ENCODE results near the gene PTRHD1.

Gene PTRHD1

GRCh38 chr2:24830786-24831185, 37.6 kb upstream of the PTRHD1 start:
- DNase-seq (ENCODE audit: low read depth in 2 of 3, low spot score in 2 of 3) = no peak

DNA sequence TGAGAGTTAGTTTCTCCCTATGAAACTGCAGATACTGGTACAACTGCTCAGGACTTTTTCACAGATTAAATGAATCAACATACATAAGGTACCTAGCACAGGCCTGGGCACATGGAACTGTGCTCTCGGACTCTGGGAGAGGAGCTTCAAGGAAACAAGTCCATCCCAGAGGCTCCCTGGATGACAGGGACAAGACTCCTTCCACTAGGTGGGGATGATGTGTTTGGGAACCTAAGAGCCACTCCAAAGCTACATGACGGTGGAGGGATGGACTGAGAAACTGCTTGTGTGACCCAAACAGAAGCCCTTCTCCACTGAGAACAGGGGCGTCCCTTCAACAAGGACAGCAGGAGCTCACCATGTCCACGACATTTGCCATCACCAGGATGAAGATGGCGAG, 37.2 kb upstream of the PTRHD1 start:
- DNase-seq (ENCODE audit: low read depth in 2 of 3, low spot score in 2 of 3) = no peak

DNA sequence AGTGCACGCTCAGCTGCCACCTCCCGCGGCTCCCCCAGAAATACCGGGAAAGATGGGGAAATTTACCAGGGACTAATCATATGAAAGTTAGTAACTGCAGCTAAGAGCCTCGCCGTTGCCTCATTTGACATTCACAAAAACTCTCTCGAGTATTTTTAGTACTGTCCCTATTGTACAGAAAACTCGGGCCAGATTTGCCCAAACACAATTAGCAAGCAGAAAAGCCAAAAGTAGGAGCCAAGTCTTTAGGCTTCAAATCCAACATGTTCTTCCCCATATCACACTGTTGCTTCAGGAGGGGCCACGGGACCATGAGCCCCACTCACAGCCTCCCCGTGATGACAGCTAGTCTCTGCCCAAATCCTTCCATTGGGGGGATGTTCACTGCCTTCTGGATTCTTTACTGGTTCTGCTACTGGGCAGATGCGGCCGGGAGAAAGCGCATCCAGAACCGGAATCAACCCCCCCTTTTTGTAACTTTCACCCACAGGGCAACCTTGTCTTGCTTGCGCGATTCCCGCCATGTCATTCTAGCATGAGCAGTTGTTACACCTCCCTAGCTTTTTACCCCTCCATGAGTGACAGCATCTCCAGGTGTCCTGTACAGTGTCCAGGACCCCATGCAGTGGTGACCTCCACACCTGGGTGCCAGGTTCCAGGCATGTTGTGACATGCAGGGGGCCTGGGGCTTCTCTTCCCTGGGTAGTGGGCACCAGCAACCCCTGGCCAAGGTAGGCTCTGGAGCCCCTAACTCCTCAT, 35.2 kb upstream of the PTRHD1 start:
- DNase-seq (ENCODE audit: low read depth in 2 of 3, low spot score in 2 of 3) = no peak

DNA sequence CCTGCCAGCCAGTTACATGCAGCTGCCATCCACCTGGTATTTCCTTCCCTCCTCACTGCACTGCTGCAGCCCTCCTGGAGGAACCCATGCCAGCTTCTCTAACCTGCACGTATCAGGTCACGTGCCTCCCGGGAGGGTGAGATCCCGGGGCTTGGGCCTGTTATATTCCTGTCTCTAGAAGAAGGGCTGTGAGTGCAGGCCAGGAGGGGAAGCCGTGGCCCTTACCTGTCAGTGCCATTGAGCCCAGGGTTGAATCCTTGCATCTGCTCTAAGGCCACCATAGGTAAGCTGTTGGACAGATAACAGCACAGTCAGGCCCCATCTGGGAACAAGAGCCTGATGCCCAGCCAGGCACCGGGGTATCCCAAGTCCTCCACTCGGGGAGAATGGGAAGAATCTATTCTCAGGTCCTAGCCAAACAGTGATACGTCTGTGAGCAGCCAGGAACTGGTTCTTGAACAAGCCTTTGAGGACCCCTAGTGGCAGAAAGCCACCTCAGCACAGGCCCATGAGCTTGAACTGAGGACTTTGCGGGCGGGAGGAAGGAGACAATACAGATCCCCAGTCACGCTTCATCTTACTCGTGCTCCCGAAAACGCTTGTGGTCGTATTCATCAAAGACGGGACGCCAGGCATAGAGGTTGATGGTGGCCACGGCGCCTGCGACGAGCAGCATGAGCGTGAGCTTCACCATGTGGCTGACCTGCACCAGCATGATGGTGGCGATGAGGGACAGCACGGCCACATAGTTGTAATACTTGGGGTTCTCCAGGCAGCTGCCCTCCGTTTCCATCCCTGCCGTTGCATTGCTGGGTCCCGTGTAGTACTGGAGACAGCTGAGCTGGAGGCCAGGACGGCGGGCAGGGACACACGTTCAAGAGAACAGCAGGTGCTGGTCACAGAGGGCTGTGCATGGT, 34.4 kb upstream of the PTRHD1 start:
- DNase-seq (ENCODE audit: low read depth in 2 of 3, low spot score in 2 of 3) = peak; percentile 17 to 36 (median 34)

DNA sequence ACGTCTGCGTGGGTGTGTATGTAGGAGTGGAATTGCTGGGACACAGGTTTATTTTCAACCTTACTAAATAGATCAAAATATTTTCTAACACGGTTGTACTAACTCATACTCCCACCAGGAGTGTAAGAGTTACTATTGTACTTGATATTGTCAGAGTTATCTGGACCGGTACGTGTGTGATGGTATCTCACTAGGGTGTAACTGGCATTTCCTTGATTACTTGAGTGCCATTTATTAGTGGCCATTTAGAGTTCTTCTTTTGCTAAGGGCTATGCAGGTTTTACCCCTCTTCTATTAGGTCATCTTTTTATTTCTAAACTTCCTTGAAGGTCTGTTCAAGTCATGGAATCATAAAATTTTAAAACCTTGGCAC, 33.6 kb upstream of the PTRHD1 start:
- DNase-seq (ENCODE audit: low read depth in 2 of 3, low spot score in 2 of 3) = no peak

DNA sequence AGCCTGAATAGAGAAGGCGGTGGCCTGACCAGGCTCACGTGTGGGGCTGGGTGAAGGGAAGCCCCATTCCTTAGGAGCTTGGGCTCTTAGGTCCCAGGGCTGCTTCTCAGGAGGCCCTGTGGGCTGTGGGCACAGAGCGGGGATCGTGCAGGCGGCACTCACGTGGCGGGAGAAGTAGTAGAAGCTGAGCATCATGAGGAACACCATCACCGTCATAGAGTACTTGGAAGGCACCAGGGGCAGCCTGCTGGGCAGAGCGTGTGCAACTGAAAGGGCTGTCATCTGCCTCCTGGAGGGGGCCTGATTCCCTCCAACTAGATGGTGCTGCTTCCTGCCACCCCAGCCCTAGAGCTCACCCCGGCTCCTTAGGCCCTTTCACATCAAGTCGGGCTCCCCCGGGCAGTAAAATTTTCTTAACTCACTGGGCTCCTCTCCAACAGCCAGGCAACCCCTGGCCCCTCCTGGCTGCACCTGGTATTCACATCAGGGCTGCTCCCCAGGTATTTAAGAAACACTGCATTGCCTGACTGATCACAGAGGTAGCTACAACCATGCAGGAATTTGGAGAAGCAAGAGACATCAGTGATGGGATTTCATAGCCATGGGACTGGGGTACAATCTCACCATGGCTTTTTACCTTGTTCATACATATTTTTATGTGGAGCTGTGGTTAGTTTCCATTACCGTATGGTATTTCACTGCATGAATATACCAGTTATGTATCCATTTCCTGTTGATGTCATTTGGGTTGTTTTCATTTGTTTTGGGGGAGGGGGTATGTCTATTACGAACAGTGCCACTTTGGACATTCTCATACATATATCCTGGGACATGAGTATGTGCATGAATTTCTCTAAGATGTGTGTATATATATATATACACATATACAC, 32.9 kb upstream of the PTRHD1 start:
- no peak for DNase-seq (ENCODE audit: low read depth in 2 of 3, low spot score in 2 of 3)

DNA sequence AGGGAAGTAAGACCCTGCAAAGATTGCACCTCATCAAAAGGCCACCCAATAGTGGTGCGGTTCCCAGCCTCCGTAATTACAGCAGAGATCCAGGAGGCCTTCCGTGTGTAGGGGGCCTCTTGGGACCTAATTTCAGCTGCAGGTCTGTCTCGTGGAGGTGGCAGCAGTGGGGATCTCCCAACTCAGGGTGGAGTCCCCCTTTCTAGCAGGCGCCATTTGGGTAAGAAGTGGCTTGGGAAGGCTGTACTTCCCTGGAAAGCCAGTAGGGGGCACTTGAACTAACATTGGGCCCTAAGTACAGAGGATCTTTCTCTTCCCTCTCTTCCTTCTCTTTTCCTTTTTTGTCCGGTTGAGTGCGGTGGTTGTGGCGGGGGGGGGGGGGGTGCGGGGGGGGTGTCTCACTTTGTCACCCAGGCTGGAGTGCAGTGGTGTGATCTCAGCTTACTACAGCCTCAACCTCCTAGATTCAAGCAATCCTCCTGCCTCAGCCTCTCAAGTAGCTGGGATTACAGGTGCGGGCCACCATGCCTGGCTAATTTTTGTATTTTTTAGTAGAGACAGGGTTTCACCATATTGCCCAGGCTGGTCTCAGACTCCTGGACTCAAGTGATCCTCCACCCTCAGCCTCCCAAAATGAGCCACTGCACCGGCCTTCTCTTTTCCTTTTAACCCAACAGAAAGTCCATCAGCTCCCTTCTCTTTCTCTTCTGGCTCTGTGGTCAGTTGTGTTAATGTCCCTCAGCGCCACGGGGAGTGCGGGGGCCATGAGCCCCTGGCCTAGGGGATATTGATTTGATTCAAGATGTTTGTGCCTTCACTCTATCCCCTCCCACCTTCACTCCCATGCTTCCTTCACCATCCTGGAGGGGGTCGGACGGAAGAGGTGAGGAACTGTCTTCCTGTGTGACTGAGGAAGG, 32.0 kb upstream of the PTRHD1 start:
- peak in 1 of 3 experiments; percentile 30 for DNase-seq (ENCODE audit: low read depth in 2 of 3, low spot score in 2 of 3)

GRCh38 chr2:24824071-24824588, 30.9 kb upstream of the PTRHD1 start:
- no peak for DNase-seq (ENCODE audit: low read depth in 2 of 3, low spot score in 2 of 3)

DNA sequence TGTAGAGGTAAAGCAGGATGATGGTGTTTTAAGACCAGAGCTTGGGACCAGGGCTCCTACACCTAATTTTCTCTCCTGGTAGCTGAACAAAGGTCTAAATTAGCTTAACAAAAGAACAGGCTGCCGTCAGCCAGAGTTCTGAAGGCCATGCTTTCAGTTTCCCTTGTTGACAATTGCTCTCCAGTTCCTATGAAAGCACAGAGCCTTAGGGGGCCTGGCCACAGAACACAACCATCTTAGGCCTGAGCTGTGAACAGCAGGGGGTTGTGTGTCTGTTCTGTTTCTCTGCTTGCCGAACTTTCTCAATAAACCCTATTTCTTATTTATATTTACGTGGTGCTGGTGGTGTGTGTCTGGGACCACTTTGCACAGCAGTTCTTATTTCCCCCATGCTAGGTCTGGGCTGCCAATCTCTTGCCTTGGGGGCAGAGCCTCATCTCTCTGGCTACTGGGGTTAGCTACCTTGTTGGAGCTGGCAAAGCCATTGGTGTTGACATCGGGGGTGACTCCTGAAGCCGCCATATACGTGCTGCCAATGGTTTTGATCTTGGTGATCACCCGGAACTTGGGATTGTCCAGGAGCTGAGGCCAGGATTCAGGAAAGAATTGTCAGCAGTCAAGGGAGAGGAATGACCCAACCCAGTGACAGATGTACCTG, 29.0 kb upstream of the PTRHD1 start:
- no peak for DNase-seq (ENCODE audit: low read depth in 2 of 3, low spot score in 2 of 3)

- no peak for DNase-seq (ENCODE audit: low read depth in 2 of 3, low spot score in 2 of 3)
Measured at GRCh38 chr2:24821433-24821891, 28.3 kb upstream of the PTRHD1 start.

GRCh38 chr2:24820598-24821432, 27.6 kb upstream of the PTRHD1 start:
- DNase-seq (ENCODE audit: low read depth in 2 of 3, low spot score in 2 of 3) = no peak

- no peak for DNase-seq (ENCODE audit: low read depth in 2 of 3, low spot score in 2 of 3)
Measured at GRCh38 chr2:24820175-24820513, 27.0 kb upstream of the PTRHD1 start.

DNA sequence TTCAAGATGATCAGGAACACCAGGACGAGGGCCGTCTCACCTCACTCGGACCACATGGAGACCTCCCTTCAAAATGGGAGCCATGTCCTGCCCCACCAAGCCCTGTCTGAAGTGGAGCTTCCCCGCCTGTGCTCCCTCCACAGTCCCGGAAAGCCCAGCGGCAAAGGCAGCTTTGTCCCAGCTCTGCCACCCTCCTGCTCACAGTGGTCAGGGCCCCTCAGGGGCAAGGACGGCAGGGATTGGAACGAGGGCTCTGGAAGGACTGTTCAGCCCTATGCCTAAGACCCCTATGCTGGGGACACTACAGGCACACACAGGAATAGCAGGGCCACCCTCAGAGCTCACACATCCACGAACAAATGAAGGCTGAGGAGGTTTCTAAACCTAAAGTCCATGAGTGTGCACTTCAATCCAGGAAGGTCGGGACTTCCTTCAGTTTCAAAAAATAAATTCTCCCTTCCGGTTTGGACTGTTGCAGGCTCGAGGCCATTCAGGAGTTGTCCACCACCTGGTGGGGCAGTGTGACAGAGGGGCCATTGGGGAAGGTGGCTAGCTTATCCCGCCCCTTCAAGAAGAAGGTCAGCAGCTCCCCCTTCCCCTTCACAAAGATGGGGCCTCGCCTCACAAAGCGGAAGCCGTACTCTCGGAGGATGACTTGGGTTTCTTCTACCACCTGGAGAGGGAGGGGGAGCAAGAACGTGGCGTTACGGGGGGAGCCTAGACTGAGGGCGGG, 26.4 kb upstream of the PTRHD1 start:
- no peak for DNase-seq (ENCODE audit: low read depth in 2 of 3, low spot score in 2 of 3)

GRCh38 chr2:24818721-24819167, 25.6 kb upstream of the PTRHD1 start:
- DNase-seq (ENCODE audit: low read depth in 2 of 3, low spot score in 2 of 3) = no peak

- no peak for DNase-seq (ENCODE audit: low read depth in 2 of 3, low spot score in 2 of 3)
Measured at GRCh38 chr2:24816884-24817283, 23.7 kb upstream of the PTRHD1 start.

GRCh38 chr2:24816404-24816803, 23.2 kb upstream of the PTRHD1 start:
- no peak for DNase-seq (ENCODE audit: low read depth in 2 of 3, low spot score in 2 of 3)

DNA sequence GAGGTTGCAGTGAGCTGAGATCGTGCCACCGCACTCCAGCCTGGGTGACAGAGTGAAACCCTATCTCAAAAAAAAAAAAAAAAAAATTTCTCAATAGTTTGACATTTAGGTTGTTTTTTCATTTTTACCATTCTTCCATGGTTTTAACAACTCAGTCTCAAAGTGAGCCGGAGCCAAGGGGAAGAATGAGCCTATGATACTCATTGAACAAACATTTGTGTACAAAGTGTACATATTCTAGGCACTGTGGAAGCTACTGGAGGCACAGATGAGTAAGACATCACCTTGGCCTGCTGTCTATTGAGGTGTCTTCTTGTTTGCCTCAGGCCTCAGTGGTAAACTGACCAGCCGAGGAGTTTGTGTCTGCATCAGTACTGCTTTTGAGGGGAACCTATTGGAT, 22.0 kb upstream of the PTRHD1 start:
- no peak for DNase-seq (ENCODE audit: low read depth in 2 of 3, low spot score in 2 of 3)

DNA sequence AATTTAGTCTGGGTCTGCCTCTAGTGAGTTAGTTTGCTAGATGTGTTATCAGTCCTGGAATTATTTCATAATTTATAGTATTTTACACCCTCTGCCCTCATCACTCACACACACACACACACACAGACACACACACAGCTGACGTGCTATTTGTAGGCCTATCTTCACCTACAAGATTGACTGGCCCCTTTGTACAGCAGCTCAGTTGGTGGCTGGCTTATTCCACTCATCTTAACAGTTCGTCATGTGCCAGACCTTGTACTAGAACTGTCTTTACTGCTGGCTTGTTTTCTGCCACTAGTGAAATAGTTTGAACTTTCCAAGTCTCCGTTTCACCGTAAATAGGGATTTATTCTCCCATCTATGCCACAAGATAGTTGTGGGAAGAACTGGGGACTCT, 21.3 kb upstream of the PTRHD1 start:
- no peak for DNase-seq (ENCODE audit: low read depth in 2 of 3, low spot score in 2 of 3)

All from activated CD8-positive, alpha-beta memory T cell treated with anti-CD3 and anti-CD28 coated beads for 48 hours (primary cell).